ENCODE data around the gene RHBDL3. TPM values are rescaled to one million over a fixed set of nuclear protein-coding genes. Genes with fewer than 3 reads are reported as not detected.

RHBDL3 gene
- total and polyA plus RNA-seq, 2 of the 8 experiments (the other 6 are each of a cell fraction or from before 2014, with no cell fraction given) = 9.6 to 12.2 TPM

- no peaks in the 10 kb centered on the region for H3K79me1 ChIP-seq (ENCODE audit: low read depth, low read length)
- H2BK120ac ChIP-seq (replicated peaks; ENCODE audit: low read depth, low read length) = no peak overlapping the region
- ChIA-PET CTCF (ENCODE audit: partially characterized antibody) (interaction anchor here (0.8 to 2.8 kb wide), 4 partner anchors 13 to 79 kb away, joined by 3 to 16 read pairs (median 4); no protein-coding TSS in a partner anchor), POLR2A (ENCODE audit: partially characterized antibody) (interaction anchor here (0.6 to 4.4 kb wide), 8 partner anchors 10 to 103 kb away, joined by 3 to 26 read pairs (median 4); partner anchors contain the start of gene PSMD11)
- peak overlapping the region; percentile 46; the same call in 1 of the 2 replicates for H2AFZ ChIP-seq (ENCODE audit: low read length)
- peak overlapping the region; percentile 82 for H4K91ac ChIP-seq (replicated peaks; ENCODE audit: insufficient read length, low read length)
- TF ChIP-seq EP300 (IDR thresholded peaks at IDR 0.05; ENCODE audit: borderline replicate concordance in 1 of 2, low read depth in 2 of 2, low read length in 2 of 2) (no peak), TAF7 (optimal IDR thresholded peaks at IDR 0.05; ENCODE audit: borderline replicate concordance, low read depth, low read length) (no peak), SIX5 (IDR thresholded peaks at IDR 0.05; ENCODE audit: low read depth, low read length) (no peak), EGR1 (IDR thresholded peaks at IDR 0.05; ENCODE audit: borderline replicate concordance, low read depth, low read length) (no peak), CTCF (IDR thresholded peaks at IDR 0.05; ENCODE audit: control extremely low read depth in 1 of 3, insufficient read depth in 1 of 3, low read depth in 1 of 3, low read length in 3 of 3) (no peak), CHD2 (IDR thresholded peaks at IDR 0.05; ENCODE audit: low read length) (no peak), SAP30 (IDR thresholded peaks at IDR 0.05; ENCODE audit: insufficient read depth, insufficient replicate concordance, low read length) (no peak), TAF1 (IDR thresholded peaks at IDR 0.05; ENCODE audit: low read depth, low read length) (no peak)
- H2BK12ac ChIP-seq (ENCODE audit: low read depth, low read length) = no peak overlapping the region
- H3K27ac ChIP-seq (ENCODE audit: low read depth, low read length) = peak overlapping the region; percentile 55; the same call in 1 of the 2 replicates
- H2BK20ac ChIP-seq (ENCODE audit: low read length) = no peak overlapping the region
- WGBS, 2 experiments (ENCODE audit: extremely low coverage in 1 of 2, insufficient coverage in 1 of 2, insufficient read length in 1 of 2, insufficient replicate concordance in 2 of 2, low coverage in 1 of 2, low lambda C conversion rate in 2 of 2, missing lambda C conversion rate in 1 of 2) = 17% methylated on average over 12 of the region's 13 CpGs; no CpG with 5 or more reads in 1 of the 2 experiments
- no peaks in the 10 kb centered on the region for H3K79me2 ChIP-seq (ENCODE audit: control insufficient read depth in 1 of 2, insufficient read depth in 2 of 2, low read length in 2 of 2)
- no peak overlapping the region; the same call in 1 of the 2 replicates for H2BK15ac ChIP-seq (ENCODE audit: low read length)
- peaks cover 0 to 4% (median under 1%) of the 10 kb centered on the region in 4 experiments; a peak in 2 of 7 replicates for H3K4me1 ChIP-seq (replicated peaks in 1 of 4; ENCODE audit: control insufficient read depth in 3 of 4, insufficient read depth in 4 of 4, low read length in 3 of 4)
- peak overlapping the region; percentile 52 to 89 (median 80) for H3K4me3 ChIP-seq (ENCODE audit: extremely low read depth in 1 of 4, insufficient read depth in 2 of 4, low read depth in 3 of 4, low read length in 4 of 4)
- H2AK5ac ChIP-seq (ENCODE audit: low read depth, low read length) = peak overlapping the region; percentile 90
- H3K27me3 ChIP-seq (replicated peaks in 1 of 4; ENCODE audit: control insufficient read depth in 3 of 4, extremely low read depth in 1 of 4, insufficient read depth in 3 of 4, low read length in 3 of 4) = no peaks in the 10 kb centered on the region
- H4K20me1 ChIP-seq (replicated peaks in 1 of 2; ENCODE audit: control insufficient read depth in 1 of 2, insufficient read depth in 2 of 2, low read length in 2 of 2) = no peaks in the 10 kb centered on the region
- H3K4ac ChIP-seq (replicated peaks; ENCODE audit: insufficient read length, low read depth, low read length) = no peak overlapping the region
- H3K18ac ChIP-seq (ENCODE audit: extremely low read depth, low read length) = peak overlapping the region; percentile 90
- H3K56ac ChIP-seq (replicated peaks; ENCODE audit: insufficient read length, low read depth, low read length) = no peak overlapping the region
- H4K8ac ChIP-seq (ENCODE audit: extremely low read depth, insufficient read depth, low read length) = no peak overlapping the region
- peaks cover 0 to 25% (median 10%) of the 10 kb centered on the region in 4 experiments; a peak in 5 of 8 replicates for H3K36me3 ChIP-seq (ENCODE audit: control insufficient read depth in 2 of 4, insufficient read depth in 4 of 4, low read length in 3 of 4)
- FAIRE-seq (no peak), DNase-seq (ENCODE audit: low read depth in 1 of 2, low spot score in 2 of 2) (no peak)
- peak overlapping the region; percentile 75 for H2BK5ac ChIP-seq (ENCODE audit: low read depth, low read length)
- H3K23ac ChIP-seq (ENCODE audit: insufficient read length) = no peak overlapping the region
- H3K9me3 ChIP-seq (ENCODE audit: insufficient read depth in 2 of 2, low read depth in 1 of 2, low read length in 1 of 2) = no peaks in the 10 kb centered on the region
- H4K5ac ChIP-seq (ENCODE audit: insufficient read length, low read depth, low read length) = peak overlapping the region; percentile 27
- no peak overlapping the region for H3K14ac ChIP-seq (ENCODE audit: insufficient read length)
- H3K9ac ChIP-seq (replicated peaks in 1 of 4; ENCODE audit: extremely low read depth in 1 of 4, low read depth in 3 of 4, low read length in 3 of 4) = peak overlapping the region; percentile 45 to 93 (median 84)
- peaks cover 7% of the 10 kb centered on the region; the same call in 1 of the 2 replicates for H3K23me2 ChIP-seq (ENCODE audit: low read depth, low read length)
- peak overlapping the region; percentile 91 to 97 for H3K4me2 ChIP-seq (ENCODE audit: insufficient read depth in 1 of 2, low read depth in 2 of 2, low read length in 2 of 2)
These were observed 75.7 kb downstream of the RHBDL3 start for GRCh38 chr17:32341141-32341856.
